COLO668 (cell line): ENCODE measurements around the gene HOXA5.

Source experiments
- DNase-seq: peaks from one replicate; lab custom pipeline; 2025; ENCODE audit not compliant: unreplicated experiment; lab: John Stamatoyannopoulos, UW

HOXA5 gene

DNA sequence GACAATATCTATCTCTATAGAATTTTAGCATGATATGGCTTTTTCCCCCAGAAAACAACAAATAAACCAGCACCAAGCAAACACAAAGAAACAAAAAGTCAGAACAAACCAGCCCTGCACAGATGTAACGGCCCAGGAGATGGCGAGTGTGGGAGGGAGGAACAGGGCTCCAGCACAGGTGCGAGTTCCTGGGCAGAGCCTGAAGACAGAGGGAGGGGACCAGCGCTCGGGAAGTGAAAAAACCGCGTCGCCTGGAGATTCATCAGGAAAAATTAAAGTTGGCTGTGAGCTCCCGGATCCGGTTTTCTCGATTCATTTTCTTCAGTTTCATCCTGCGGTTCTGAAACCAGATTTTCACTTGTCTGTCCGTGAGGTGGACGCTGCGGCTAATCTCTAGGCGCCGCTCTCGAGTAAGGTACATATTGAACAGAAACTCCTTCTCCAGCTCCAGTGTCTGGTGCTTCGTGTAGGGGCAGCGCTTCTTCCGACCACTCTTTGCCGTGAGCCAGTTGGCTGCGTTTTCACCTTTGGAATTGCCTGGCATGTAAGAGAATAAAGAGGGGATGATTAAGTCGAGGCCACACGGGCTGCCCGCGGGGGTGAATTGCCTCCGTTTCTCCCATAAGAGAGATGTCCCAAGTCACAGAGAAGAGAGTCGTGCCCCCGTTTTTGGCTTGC is 28.3 kb upstream of the HOXA5 start:
- DNase-seq, result peak; percentile 73

DNA sequence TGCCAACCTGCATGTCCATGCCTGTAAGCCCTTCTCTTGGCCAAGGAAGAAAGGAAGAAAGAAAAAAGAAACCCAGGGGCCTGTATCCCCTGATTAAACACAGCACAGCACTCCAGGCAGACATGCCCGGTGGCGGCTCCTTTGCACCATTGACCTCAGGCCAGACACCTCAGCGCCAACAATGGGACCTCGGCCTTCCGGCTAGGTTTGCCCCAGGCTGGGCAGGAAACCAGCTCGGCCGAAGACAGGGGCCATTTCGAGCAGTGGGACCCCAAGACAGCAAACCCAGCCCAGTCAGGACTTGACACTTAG is 27.8 kb upstream of the HOXA5 start:
- peak; percentile 70 for DNase-seq

DNA sequence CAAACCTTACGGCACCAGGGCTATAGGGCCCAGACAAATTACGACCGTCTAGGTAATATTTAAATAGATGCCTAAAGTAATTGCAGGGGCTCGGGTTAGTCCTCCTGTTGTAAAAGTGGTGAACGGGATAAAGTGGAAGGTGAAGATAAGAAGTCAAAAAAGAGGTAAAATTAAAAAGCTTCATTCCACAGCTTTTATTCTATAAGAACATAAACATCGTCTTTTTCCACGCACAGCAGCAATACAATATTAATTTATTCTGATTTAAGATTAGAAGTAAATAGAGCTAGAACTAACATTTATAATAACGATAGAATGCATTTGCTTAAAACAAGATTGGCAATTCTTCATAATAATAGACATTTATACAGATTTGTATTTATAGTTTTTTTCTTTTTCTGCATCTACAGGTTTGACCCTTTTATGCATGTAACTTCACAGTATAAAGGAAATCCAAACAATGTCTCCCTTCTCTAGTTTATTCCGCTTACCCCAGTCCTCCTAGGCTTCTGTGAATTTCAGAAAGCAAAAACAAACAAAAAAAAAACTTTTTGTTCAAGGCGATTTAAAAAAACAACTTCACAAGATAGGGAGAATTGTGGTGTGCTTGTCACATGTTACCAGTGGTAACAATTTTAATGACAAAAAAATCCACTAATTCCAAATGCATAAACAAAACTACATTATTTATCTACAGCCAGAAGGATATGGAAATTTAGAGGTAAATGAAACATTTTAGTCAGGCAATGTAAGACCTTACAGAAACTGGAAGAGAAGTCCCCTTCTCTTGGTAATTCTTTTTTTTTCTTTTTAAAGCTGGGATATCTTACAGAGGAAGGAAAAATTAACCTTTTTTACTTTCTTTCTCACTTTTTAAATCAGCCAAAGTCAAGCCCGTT is 27.2 kb upstream of the HOXA5 start:
- DNase-seq, result no peak

DNA sequence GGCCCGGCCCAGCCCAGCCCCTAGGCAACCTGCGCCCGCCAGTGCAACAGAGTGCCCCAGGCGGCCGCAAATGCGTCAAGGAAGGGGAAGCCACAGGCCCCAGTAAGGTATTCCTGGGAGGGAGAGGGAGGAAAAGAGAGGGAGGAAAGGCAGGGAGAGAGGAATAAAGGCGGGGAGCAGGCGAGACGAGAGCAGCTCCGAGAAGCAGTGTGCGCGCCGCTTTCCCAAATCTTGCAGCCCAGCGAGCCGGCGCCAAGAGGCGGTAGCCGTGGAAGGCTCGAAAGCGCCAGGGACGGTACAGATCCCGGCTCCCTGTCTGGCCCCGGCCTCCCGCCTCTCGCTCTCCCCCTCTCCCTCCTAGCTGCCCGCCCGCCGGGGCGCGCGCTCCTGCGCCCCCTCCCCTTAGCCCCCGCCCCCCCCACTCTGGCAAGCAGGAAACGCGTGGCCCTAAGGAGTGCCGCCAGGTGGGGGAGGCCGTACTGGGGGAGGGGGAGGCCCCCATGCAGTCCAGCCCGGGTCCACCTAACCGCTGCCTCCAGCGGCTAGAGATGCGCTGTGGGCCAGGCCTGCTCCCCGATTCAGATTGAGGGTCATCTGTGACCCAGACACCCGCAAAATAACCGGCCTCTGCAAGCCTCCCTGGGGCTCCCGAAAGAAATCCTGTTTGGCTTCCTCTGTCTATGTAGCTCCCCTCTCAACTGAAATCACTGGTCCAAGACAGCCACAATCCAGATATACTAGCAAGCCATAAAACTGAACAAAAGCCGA is 26.4 kb upstream of the HOXA5 start:
- DNase-seq, result peak; percentile 85

DNA sequence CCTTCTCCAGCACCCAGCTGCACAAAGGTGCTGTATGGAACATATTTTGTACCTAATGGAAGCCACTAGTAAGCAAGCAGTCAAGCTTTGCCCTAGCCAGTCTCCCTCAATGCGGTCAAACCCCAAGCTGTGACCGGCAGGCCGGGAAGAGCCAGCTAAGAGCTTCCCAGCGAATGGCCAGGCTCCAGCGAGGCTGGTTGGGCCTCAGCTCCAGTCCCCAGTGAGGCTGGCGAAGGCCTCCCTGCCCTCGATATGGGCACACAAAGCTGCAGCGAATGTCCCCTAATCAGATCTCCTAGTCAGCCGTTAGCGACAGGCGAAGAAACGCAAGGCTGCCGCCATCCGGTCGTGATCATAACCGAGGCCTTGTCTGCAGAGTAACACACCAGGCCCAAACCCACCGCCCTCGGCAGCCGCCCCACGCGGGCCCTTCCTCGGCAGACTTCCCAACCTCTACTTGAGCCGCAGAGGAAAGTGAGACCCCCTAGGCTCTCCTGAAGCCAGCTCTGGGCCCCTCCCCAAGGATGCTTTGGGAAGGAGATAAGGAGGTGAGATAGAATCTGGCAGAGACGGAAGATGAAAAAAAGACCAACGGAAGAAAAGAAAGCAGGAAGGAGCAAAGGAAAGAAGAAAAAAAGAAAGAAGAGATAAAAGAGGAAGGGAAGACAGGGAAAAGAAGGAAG is 24.9 kb upstream of the HOXA5 start:
- no peak for DNase-seq

DNA sequence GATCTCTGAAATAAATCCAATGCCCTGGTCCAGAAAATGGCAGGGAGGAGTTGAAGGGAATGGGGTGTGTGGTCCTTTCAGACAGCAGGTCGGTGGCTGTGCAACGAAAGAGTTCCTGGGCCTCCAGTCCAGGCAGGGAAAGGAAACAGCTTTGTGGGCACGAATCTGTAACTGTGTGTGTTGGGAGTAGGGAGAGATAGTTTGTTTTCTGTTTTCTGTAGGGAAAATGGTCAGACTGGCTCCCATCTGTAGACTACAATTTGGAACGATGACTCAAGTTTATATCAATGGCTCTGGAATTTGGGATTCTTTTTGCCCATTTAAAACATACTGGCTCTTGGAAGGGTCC is 24.4 kb upstream of the HOXA5 start:
- no peak for DNase-seq

DNA sequence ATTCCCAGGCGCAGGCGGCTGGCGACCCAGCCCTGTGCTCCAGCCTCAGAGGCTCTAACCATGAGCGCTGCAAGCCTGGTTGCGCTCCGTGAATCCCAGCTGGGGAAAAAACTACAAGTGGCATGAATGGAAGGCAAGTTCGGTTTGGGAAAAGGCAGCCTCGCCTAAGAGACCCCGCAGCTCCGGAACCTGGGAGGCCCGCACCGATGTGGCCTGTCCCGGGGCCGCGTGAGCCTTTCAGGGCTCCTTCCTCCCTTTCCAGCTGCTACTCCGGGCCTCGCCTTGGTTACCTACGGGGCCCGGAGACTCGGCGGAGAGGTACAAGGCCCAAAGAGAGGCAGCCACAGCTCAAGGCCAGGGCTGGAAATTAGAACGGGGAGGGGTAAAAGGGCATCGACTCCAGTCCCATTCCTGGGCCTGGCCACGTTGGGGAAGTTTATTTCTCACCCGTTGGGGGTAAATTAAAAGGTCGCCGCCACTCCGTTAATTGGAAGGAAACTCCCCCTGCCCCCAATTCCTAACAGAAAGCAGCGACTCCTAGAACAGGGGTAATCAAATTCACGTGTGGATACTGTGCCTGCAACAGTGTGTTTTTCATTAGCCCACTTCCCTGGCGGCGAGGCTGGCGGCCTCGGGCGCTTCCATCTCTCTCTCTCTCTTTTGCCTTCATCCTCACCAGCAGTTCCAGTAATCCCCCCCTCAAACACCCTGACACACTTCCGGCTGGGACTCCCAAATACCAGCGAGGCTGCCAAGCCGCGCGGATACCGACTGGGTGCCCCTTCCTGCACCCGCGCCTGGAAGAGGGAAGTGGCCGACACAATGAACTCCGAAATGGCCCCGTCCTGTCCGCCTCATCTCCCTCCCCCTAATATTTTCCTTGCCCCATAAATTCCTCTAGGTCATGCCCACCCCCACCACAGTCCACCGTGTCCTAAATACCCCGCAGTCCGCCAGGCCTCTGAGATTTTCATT is 23.3 kb upstream of the HOXA5 start:
- no peak for DNase-seq

DNA sequence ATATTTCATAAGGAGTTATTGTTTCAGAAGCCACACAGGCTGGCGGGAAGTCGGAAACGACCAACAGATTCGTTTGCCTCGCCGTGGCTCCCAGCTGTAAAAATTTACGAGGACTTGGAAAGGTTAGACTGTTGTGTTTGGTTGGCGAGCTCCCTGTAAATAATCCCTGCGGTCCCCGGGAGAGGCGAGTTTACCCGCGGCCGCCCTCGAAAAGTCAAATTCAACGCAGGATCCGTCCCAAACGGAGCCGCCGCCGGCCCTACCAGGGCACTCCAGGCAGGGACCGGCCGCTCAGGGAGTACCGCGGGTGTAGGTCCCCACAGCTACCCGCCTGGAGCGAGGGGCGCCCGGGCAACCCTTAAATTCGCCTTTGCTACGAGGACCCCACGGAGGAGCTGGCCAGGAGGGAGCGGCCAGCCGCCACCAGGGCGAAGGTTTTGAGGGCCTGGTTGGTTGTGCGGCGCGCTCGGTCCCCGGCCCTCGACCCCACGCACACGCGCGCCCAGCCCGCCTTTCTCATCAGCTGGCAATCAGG is 22.6 kb upstream of the HOXA5 start:
- no peak for DNase-seq

DNA sequence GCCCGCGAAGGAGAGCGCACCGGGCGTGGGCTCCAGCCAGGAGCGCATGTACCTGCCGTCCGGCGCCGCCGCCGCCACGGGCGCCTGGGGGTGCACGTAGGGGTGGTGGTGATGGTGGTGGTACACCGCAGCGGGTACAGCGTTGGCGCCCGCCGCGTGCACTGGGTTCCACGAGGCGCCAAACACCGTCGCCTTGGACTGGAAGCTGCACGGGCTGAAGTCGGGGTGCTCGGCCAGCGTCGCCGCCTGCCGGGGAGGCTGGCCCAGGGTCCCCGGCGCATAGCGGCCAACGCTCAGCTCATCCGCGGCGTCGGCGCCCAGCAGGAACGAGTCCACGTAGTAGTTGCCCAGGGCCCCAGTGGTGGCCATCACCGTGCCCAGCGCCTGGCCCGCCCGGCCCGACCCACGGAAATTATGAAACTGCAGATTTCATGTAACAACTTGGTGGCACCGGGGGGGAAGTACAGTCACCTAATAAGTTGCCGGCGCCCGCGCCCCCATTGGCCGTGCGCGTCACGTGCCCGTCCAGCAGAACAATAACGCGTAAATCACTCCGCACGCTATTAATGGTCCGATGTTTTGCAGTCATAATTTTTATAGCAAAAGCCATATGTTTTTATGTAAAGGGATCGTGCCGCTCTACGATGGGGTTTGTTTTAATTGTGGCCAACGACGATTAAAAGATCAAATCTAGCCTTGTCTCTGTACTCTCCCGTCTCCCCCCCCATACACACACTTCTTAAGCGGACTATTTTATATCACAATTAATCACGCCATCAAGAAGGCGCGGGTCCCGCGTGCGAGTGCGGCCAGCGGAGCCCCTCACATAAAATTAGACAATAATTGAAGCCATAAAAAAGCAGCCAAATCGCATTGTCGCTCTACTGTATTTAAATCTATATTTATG is 21.9 kb upstream of the HOXA5 start, which contains the start of gene HOXA9:
TSS of gene HOXA9 (minus strand) at position 449 of the 907 bp plus-strand sequence. CDS start at position 369, 80 bp downstream.
- DNase-seq, result peak; percentile 90

DNA sequence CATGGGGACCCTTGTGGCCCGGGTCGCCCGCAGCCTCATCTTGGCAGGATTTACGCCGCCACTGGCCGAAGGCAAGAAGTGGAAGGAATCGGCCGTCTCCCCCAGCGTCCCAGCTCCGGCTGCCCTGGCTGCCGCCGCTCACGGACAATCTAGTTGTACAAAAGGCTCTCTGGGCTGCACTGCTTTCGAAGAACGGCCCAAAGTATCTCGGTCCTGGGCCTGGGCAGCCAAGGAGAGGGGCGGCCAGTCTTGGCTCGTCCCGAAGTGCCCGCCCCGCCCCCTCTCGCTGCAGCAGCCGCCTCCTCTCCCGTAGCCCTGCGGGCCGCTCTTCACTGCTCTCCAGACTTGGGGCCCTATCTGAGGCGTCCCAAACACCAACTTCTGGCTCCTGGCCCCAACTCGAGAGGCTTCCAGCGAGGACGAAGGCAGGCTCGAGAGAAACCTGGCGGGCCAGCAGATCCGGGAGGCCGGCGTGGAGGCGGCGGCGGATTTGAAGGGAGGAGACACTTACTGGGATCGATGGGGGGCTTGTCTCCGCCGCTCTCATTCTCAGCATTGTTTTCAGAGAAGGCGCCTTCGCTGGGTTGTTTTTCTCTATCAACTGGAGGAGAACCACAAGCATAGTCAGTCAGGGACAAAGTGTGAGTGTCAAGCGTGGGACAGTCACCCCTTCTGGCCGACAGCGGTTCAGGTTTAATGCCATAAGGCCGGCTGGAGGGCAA is 21.0 kb upstream of the HOXA5 start:
- DNase-seq, result no peak

DNA sequence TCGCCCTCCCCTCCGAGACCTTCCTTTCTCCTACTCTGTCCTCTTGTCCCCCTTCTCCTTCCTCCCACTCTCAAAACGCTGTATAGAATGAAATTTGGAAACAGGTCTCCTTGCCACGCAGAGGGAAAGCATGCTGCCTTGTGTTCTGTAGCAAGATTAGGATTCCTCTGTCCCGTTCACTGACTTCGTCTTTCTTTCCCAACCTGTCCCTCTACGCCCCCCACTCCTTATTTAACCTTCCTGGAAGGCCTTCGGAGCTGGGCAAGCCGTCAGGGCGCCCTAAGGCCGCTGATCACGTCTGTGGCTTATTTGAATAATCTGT is 20.5 kb upstream of the HOXA5 start:
- DNase-seq, result no peak

DNA sequence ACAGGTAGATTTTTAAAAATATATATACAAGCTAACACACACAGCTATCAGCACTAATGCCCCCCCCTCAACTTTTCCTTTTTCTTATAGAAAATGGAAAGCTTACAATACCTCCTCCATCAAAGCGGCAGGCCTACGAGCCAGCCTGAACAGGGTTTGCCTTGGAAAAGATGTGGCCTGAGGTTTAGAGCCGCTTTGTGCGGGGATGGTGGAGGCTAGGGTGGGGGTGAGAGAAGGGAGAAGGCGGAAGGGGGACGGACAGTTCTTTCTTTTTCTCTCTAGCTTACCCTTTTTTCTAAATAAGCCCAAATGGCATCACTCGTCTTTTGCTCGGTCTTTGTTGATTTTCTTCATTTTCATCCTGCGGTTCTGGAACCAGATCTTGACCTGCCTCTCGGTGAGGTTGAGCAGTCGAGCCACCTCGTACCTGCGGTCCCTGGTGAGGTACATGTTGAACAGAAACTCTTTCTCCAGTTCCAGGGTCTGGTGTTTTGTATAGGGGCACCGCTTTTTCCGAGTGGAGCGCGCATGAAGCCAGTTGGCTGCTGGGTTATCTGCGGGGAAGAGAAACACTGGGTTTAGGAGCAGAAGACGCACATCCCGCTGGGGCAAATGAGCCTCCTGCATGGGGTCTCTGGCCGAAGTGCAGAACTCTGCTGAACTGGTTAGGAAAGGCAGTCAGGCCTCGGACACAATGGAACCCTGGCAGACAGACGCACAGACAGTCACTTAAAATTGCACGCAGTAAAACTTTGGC is 20.0 kb upstream of the HOXA5 start:
- DNase-seq, result no peak

DNA sequence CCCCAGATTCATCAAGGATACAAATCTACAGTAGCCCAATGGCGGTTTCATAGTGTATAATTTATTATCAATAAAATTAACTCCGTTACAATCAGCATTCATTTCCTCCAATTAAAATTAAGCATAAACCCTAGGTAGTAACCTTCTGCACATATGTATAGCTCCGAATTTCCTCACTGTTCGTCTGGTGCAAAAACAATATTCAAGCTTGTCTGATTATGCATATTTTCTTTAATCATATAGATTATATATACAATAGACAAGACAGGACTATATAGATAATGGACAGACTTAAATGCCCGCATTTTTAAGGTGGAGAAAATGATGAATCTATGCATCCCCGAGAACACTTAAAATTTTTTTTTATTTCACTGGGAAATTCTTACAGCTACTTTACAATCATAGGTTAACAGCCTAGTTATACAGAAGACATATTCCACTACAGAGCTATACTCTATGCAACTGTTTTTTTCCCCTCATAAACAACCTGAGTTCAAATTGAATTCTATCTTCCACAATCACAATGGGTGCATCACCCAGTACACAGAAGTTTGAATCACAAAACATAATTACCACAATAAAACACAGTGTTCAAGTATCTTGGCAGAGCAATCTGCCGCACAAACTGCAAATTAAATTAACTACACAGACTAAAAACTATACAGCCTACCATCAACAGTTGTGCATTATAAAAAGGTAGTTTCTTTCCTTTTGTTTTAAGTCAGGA is 19.2 kb upstream of the HOXA5 start:
- DNase-seq, result no peak

DNA sequence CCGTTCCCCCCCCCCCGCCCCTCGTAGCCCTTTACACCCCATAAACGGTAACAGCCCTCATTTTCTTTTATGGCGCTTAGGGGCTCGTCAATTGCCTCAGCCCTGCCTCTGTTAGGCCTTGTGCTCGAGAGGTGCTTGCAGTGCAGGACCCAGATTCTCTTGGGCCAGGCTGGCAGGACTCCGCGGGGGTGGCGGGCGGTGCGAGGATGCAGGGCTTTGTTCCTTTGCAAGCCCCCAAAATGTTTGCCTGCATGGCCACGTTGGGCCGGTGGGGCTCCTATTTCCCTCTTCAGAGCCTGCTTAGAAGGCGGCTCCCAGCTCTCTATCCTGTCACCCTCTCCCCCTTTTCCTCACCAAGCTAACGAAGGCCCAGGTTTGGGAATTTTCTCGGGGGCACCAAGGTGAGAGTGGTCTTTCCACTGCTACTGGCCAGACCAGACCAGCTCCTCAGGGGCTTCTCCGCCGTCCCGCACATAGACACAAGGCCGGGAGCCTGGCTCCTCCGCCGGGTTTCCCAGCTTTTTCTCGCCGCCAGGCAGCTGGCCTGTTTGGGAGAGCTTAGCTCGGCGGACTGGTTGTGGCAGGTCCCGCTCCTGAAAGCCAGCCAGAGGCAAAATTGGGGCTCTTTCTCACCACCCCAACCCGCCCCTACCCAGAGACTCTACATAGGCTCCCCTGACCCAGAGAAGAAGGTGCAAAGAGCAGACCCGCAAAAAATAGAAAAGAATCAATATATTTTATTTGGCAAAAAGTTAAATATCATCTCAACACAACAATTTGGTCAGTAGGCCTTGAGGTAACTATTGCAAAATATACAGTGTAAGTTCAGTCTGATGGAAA is 18.5 kb upstream of the HOXA5 start:
- no peak for DNase-seq

DNA sequence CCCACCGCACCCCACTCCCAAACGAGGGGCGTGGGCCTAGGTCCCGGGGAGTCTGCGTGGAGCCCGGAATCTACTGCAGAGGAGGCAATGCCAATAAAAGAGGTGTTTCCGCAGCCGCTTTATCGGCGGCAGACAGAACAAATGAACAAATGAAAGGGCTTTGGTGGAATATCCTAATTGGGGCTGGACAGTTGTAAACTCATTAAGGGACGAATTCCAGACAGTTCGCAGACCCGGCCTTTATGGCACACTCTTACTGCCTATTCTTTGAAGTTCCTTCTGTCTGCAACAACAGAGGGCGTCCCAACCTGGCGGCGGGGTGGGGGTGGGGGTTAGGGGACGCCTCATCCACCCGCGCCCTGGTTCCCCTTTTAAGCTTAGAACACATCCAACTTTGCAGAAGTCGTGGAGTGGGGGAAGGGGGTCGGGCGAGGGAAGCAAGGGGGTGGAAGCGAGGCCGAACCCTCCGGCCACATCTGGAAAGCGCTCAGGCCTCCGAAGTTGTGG is 17.8 kb upstream of the HOXA5 start:
- DNase-seq, result no peak
